ENCODE data around the gene SH3RF3. TPM values are rescaled to one million over a fixed set of nuclear protein-coding genes. Genes with fewer than 3 reads are reported as not detected.

Gene SH3RF3
- total RNA-seq, 2 donors from 2014 or later = 1.0 to 1.7 TPM

- DNase-seq (ENCODE audit: low spot score in 2 of 2) (peak in 1 of 2 donors; percentile 60), ATAC-seq (peak; percentile 53 to 68)
- H3K27ac Mint-ChIP-seq = peak overlapping the region in 1 of 2 donors; percentile 41
- H3K9me3 Mint-ChIP-seq = no peaks in the 10 kb centered on the region
- no peaks in the 10 kb centered on the region for H3K36me3 Mint-ChIP-seq
These were observed 203.2 kb downstream of the SH3RF3 start for GRCh38 chr2:109331896-109332848.

GRCh38 chr2:109332880-109333279 lies 203.9 kb downstream of the SH3RF3 start:
- Mint-ChIP-seq H3K9me3 (no peaks in the 10 kb centered on the region), H3K27ac (peak overlapping the region; percentile 39 to 41), H3K36me3 (no peaks in the 10 kb centered on the region)
- DNase-seq (ENCODE audit: low spot score in 2 of 2) = no peak
- no peak for ATAC-seq

- no peaks in the 10 kb centered on the region for H3K9me3 Mint-ChIP-seq
- ATAC-seq (no peak), DNase-seq (ENCODE audit: low spot score in 2 of 2) (no peak)
- no peaks in the 10 kb centered on the region for H3K36me3 Mint-ChIP-seq
- no peak overlapping the region for H3K27ac Mint-ChIP-seq
These were observed 204.6 kb downstream of the SH3RF3 start for GRCh38 chr2:109333414-109334210.

GRCh38 chr2:109335631-109336176 lies 206.7 kb downstream of the SH3RF3 start:
- ATAC-seq (peak; percentile 68 to 71), DNase-seq (ENCODE audit: low spot score in 2 of 2) (no peak)
- H3K27ac Mint-ChIP-seq = no peak overlapping the region
- no peaks in the 10 kb centered on the region for H3K9me3 Mint-ChIP-seq
- no peaks in the 10 kb centered on the region for H3K36me3 Mint-ChIP-seq

GRCh38 chr2:109336296-109336695 lies 207.3 kb downstream of the SH3RF3 start:
- Mint-ChIP-seq H3K9me3 (no peaks in the 10 kb centered on the region), H3K27ac (no peak overlapping the region), H3K36me3 (no peaks in the 10 kb centered on the region)
- ATAC-seq (peak in 1 of 2 donors; percentile 25), DNase-seq (ENCODE audit: low spot score in 2 of 2) (no peak)

GRCh38 chr2:109337221-109337620 lies 208.2 kb downstream of the SH3RF3 start:
- no peaks in the 10 kb centered on the region for H3K9me3 Mint-ChIP-seq
- no peaks in the 10 kb centered on the region for H3K36me3 Mint-ChIP-seq
- ATAC-seq (no peak), DNase-seq (ENCODE audit: low spot score in 2 of 2) (no peak)
- no peak overlapping the region for H3K27ac Mint-ChIP-seq

- no peaks in the 10 kb centered on the region for H3K36me3 Mint-ChIP-seq
- no peak for DNase-seq (ENCODE audit: low spot score in 2 of 2)
- no peak overlapping the region for H3K27ac Mint-ChIP-seq
- no peak for ATAC-seq
- H3K9me3 Mint-ChIP-seq = no peaks in the 10 kb centered on the region
These were observed 210.5 kb downstream of the SH3RF3 start for GRCh38 chr2:109339519-109339966.

- no peaks in the 10 kb centered on the region for H3K36me3 Mint-ChIP-seq
- ATAC-seq (no peak), DNase-seq (ENCODE audit: low spot score in 2 of 2) (no peak)
- H3K9me3 Mint-ChIP-seq = no peaks in the 10 kb centered on the region
- H3K27ac Mint-ChIP-seq = no peak overlapping the region
These were observed 211.4 kb downstream of the SH3RF3 start for GRCh38 chr2:109340381-109340780.

GRCh38 chr2:109341355-109342255 lies 212.6 kb downstream of the SH3RF3 start:
- no peaks in the 10 kb centered on the region for H3K36me3 Mint-ChIP-seq
- H3K9me3 Mint-ChIP-seq = no peaks in the 10 kb centered on the region
- peak; percentile 36 to 82 for ATAC-seq
- no peak for DNase-seq (ENCODE audit: low spot score in 2 of 2)
- no peak overlapping the region for H3K27ac Mint-ChIP-seq

GRCh38 chr2:109342256-109342850 lies 213.3 kb downstream of the SH3RF3 start:
- Mint-ChIP-seq H3K27ac (no peak overlapping the region), H3K36me3 (no peaks in the 10 kb centered on the region), H3K9me3 (no peaks in the 10 kb centered on the region)
- no peak for ATAC-seq
- no peak for DNase-seq (ENCODE audit: low spot score in 2 of 2)

- no peak for ATAC-seq
- Mint-ChIP-seq H3K36me3 (no peaks in the 10 kb centered on the region), H3K9me3 (no peaks in the 10 kb centered on the region), H3K27ac (peak overlapping the region in 1 of 2 donors; percentile 41)
- DNase-seq (ENCODE audit: low spot score in 2 of 2) = no peak
These were observed 213.9 kb downstream of the SH3RF3 start for GRCh38 chr2:109342930-109343329.

- ATAC-seq (no peak), DNase-seq (ENCODE audit: low spot score in 2 of 2) (no peak)
- Mint-ChIP-seq H3K27ac (peak overlapping the region in 1 of 2 donors; percentile 41), H3K36me3 (no peaks in the 10 kb centered on the region), H3K9me3 (no peaks in the 10 kb centered on the region)
These were observed 214.5 kb downstream of the SH3RF3 start for GRCh38 chr2:109343460-109343859.

GRCh38 chr2:109344270-109344805 lies 215.3 kb downstream of the SH3RF3 start:
- ATAC-seq (no peak), DNase-seq (ENCODE audit: low spot score in 2 of 2) (no peak)
- H3K9me3 Mint-ChIP-seq = no peaks in the 10 kb centered on the region
- H3K36me3 Mint-ChIP-seq = no peaks in the 10 kb centered on the region
- H3K27ac Mint-ChIP-seq = no peak overlapping the region

GRCh38 chr2:109345091-109345490 lies 216.1 kb downstream of the SH3RF3 start:
- H3K27ac Mint-ChIP-seq = no peak overlapping the region
- ATAC-seq = no peak
- no peak for DNase-seq (ENCODE audit: low spot score in 2 of 2)
- no peaks in the 10 kb centered on the region for H3K9me3 Mint-ChIP-seq
- no peaks in the 10 kb centered on the region for H3K36me3 Mint-ChIP-seq

GRCh38 chr2:109345653-109346480 lies 216.9 kb downstream of the SH3RF3 start:
- H3K36me3 Mint-ChIP-seq = no peaks in the 10 kb centered on the region
- no peak overlapping the region for H3K27ac Mint-ChIP-seq
- DNase-seq (ENCODE audit: low spot score in 2 of 2) (no peak), ATAC-seq (no peak)
- no peaks in the 10 kb centered on the region for H3K9me3 Mint-ChIP-seq
